Measurements from ENCODE around the gene DHRSX. TPM values are rescaled to one million over a fixed set of nuclear protein-coding genes. Genes with fewer than 3 reads are reported as not detected.

The DHRSX gene
- total RNA-seq (2016; rRNA removed; fragmentation: Illumina TruSeq; extraction: Trizol) = 11.4 and 15.5 TPM in 2 replicates
- total RNA-seq (2016; cell fraction: cytosol; rRNA removed; fragmentation: Illumina TruSeq; extraction: Trizol; ENCODE audit: low read depth) = 17.0 and 17.1 TPM in 2 replicates
- 12.0 and 16.4 TPM in 2 replicates for total RNA-seq (2016; cell fraction: insoluble cytoplasmic fraction; rRNA removed; fragmentation: Illumina TruSeq; extraction: Trizol)
- total RNA-seq (2016; cell fraction: membrane; rRNA removed; fragmentation: Illumina TruSeq; extraction: Trizol) = 20.4 and 22.0 TPM in 2 replicates
- total RNA-seq (2016; cell fraction: nucleus; rRNA removed; fragmentation: Illumina TruSeq; extraction: Trizol) = 10.0 and 12.2 TPM in 2 replicates
- polyA plus RNA-seq (2011; rRNA removed) = 24.3 and 28.9 TPM in 2 replicates
- 43.6 and 44.6 TPM in 2 replicates for polyA plus RNA-seq (2011; cell fraction: cytosol; rRNA removed)
- polyA plus RNA-seq (2011; cell fraction: nucleus; rRNA removed) = 19.8 and 21.8 TPM in 2 replicates
- polyA plus RNA-seq (2012) = 27.9 and 45.4 TPM in 2 replicates
- 32.7 and 33.4 TPM in 2 replicates for polyA plus RNA-seq (2016; cell fraction: cytosol; fragmentation: Illumina TruSeq; extraction: Trizol; ENCODE audit: low read depth)
- 17.5 and 19.2 TPM in 2 replicates for polyA plus RNA-seq (2016; cell fraction: insoluble cytoplasmic fraction; fragmentation: Illumina TruSeq; extraction: Trizol; ENCODE audit: low read depth)
- 32.3 and 33.0 TPM in 2 replicates for polyA plus RNA-seq (2016; cell fraction: membrane; fragmentation: Illumina TruSeq; extraction: Trizol; ENCODE audit: low read depth)
- 15.6 and 21.5 TPM in 2 replicates for polyA plus RNA-seq (2016; cell fraction: nucleus; fragmentation: Illumina TruSeq; extraction: Trizol; ENCODE audit: insufficient read depth, low read depth)
- polyA minus RNA-seq (2011; rRNA and poly(A)+ RNA removed; ENCODE audit: low replicate concordance) = 43.4 and 47.9 TPM in 2 replicates
- polyA minus RNA-seq (2011; cell fraction: cytosol; rRNA and poly(A)+ RNA removed) = 18.8 and 19.4 TPM in 2 replicates
- polyA minus RNA-seq (2011; cell fraction: nucleus; rRNA and poly(A)+ RNA removed) = 16.5 and 19.1 TPM in 2 replicates
- Bru-seq, nascent RNA = percentile 55 among the genes with signal in this experiment
- BruChase-seq, experiment 1, labeled RNA remaining after a 6-hour chase = percentile 63 among the genes with signal in this experiment
- BruChase-seq, experiment 2, labeled RNA remaining after a 2-hour chase = percentile 64 among the genes with signal in this experiment
- long read RNA-seq, experiment 1, transcript DHRSX-201 (7 exons, 2,571 nt) = major isoform, 18 of 46 reads
- long read RNA-seq, experiment 1, partial matches to known transcripts = 11 of 46 reads
- long read RNA-seq, experiment 1, other reads (novel, unspliced or antisense) = 17 of 46 reads
- long read RNA-seq, experiment 2, transcript DHRSX-201 (7 exons, 2,571 nt) = major isoform, 26 of 95 reads
- long read RNA-seq, experiment 2, partial matches to known transcripts = 11 of 95 reads
- long read RNA-seq, experiment 2, other reads (novel, unspliced or antisense) = 56 of 95 reads

GRCh38 chrX:2500803-2501558, at the start of gene DHRSX, which contains the start of gene ZBED1:
Gene DHRSX, minus strand, starts transcription at chrX:2500976. Its CDS starts 51 bp downstream, at chrX:2500925.
Gene ZBED1, minus strand, starts transcription at chrX:2500976. Its CDS starts 10,257 bp downstream, at chrX:2490719.
- H3K27ac ChIP-seq (ENCODE audit: extremely low read length, insufficient read depth, low read length) = peak within 1 kb of the TSS; percentile 92
- H3K27me3 ChIP-seq (ENCODE audit: control insufficient read depth in 1 of 2, insufficient read depth in 2 of 2, low read length in 2 of 2) = no peaks in the 10 kb centered on the region; a peak in 1 of 5 replicates
- H3K79me2 ChIP-seq (ENCODE audit: insufficient read depth, low read length) = peaks cover 34% of the 10 kb centered on the region
- no peak for DNase-seq (ENCODE audit: low spot score)
- 43% methylated on average over 1 of the region's 57 CpGs for WGBS (ENCODE audit: low lambda C conversion rate)
- no peak within 1 kb of the TSS for H2AFZ ChIP-seq (ENCODE audit: low read length)
- no TSS peak for BruUV-seq (replicated peaks)
- POLR2A ChIA-PET = no interaction called here
- H4K20me1 ChIP-seq (ENCODE audit: insufficient read depth, low read length) = no peaks in the 10 kb centered on the region
- CTCF ChIA-PET (ENCODE audit: low intra/inter-chr PET ratio, low total read pairs) = no interaction called here
- FAIRE-seq = no peak
- peak; percentile 21 for ATAC-seq
- H3K4me2 ChIP-seq (ENCODE audit: low read depth, low read length) = peak within 1 kb of the TSS; percentile 87
- H3K4me3 ChIP-seq (replicated peaks in 1 of 3; ENCODE audit: insufficient read depth in 1 of 3, low read depth in 2 of 3, low read length in 3 of 3) = peak within 1 kb of the TSS; percentile 87 to 99 (median 91)
- intact Hi-C loops (cut with micrococcal nuclease; ENCODE audit: unreplicated experiment) (no loop called here), in situ Hi-C loops (cut with HindIII; ENCODE audit: extremely low pct_ligation_motif_present, low pct_unique_long_range_greater_than_20kb) (no loop called here)
- peak within 1 kb of the TSS; percentile 89 for H3K9ac ChIP-seq (ENCODE audit: insufficient read depth, low read depth, low read length)
- H3K9me3 ChIP-seq (ENCODE audit: low read length) = no peaks in the 10 kb centered on the region
- H3K36me3 ChIP-seq (replicated peaks in 1 of 2; ENCODE audit: control insufficient read depth in 1 of 2, insufficient read depth in 2 of 2, low read length in 2 of 2) = no peaks in the 10 kb centered on the region
- H3K4me1 ChIP-seq (ENCODE audit: insufficient read depth, low read length) = peaks cover 49% of the 10 kb centered on the region
- TF ChIP-seq BRD4 (CRISPR knock-in tag; IDR thresholded peaks at IDR 0.05) (0 out of 2 replicates have a peak, but pooled peaks have one; percentile 53), SRSF1 (optimal IDR thresholded peaks at IDR 0.05; ENCODE audit: low read depth, low read length) (peak; percentile 2), ZNF180 (CRISPR knock-in tag; IDR thresholded peaks at IDR 0.05; ENCODE audit: borderline replicate concordance, low read depth) (no peak), MEIS2 (CRISPR knock-in tag; IDR thresholded peaks at IDR 0.05) (0 out of 2 replicates have a peak, but pooled peaks have one; percentile 16), HMGXB4 (CRISPR knock-in tag; IDR thresholded peaks at IDR 0.05; ENCODE audit: borderline replicate concordance in 1 of 2, low read depth in 1 of 2) (peak in 1 of 2 experiments; percentile 2; a peak in 1 of 4 replicates), HOXA3 (CRISPR knock-in tag; IDR thresholded peaks at IDR 0.05) (peak; percentile 55), ZNF329 (CRISPR knock-in tag; IDR thresholded peaks at IDR 0.05; ENCODE audit: low read depth) (no peak), HIVEP1 (CRISPR knock-in tag; IDR thresholded peaks at IDR 0.05) (no peak), ZXDC (CRISPR knock-in tag; IDR thresholded peaks at IDR 0.05) (no peak)

All from HepG2 (cell line).